Heart left ventricle (tissue), 13 donors: ENCODE results near the gene EDRF1.

Experiments
- POLR2A ChIP-seq, 2 donors: fragments of 450-650 bp; IDR thresholded peaks; one replicate each; pipeline ENCODE4 v1.6.1; 2017; ENCODE audit warnings: antibody characterized with exemption in 2 of 2, mild to moderate bottlenecking in 2 of 2, moderate library complexity in 2 of 2
- TF ChIP-seq, protein P1 (sequence below), 12 donors: fragments of 200-600 bp; sonication (generic) in 4 of 12; IDR thresholded peaks; one replicate each; pipeline versions ENCODE4 v1.5.0 to v1.8.0; 2018 to 2022; ENCODE audit warnings: antibody characterized with exemption in 12 of 12, mild to moderate bottlenecking in 5 of 12
- donor health status: ischemic (EF 13 %, LVEDD 7.1; RV severe dilation, severe dysfunction).
- donor health status: DM: no; HTN: yes; CAD: no.
- donor health status: DM: no; HTN: no; CAD: no.
- donor health status: ischemic (EF 25% LVEDD 6.9; RV normal size, moderate dysfunction).
- donor health status: ischemic (EF 25% LVEDD 5.7; RV mildly dilated, moderate dysfunction).
- donor health status: ischemic (EF 35%, LVEDD 5.7; RV mildly dilated, moderate dysfunction).
- donor health status: nonischemic (EF 11% LVEDD 7.7; RV severe dilation, severe dysfunction).
- donor health status: DM: yes; HTN: yes; CAD: no.
- donor health status: PGD.
- donor health status: ischemic (EF 29% LVEDD 5.4; RV normal size, mild dysfunction).
- donor health status: nonischemic (EF 23%, LVEDD 6.1; RV moderate dilation, normal function).

DNA sequence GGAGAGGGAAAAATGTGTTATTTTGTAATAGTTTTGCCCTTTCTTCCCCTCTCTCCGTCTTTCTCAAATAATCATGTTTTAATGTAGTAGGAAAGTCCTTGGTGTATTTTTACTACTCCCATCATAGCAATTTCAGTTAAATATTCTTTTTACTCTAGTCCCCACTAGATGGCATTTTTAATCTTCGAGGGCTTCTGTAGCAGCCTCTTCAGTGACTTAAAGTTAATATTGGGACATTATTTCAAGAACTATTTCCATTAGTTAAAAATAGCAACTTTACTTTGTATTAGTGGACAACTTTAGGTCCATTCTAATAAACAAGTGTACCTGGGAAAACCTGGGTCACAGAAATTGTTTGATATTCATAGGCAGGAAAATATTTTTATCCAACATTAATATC lies 23.0 kb downstream of the EDRF1 start:
- TF ChIP-seq, protein P1, sequence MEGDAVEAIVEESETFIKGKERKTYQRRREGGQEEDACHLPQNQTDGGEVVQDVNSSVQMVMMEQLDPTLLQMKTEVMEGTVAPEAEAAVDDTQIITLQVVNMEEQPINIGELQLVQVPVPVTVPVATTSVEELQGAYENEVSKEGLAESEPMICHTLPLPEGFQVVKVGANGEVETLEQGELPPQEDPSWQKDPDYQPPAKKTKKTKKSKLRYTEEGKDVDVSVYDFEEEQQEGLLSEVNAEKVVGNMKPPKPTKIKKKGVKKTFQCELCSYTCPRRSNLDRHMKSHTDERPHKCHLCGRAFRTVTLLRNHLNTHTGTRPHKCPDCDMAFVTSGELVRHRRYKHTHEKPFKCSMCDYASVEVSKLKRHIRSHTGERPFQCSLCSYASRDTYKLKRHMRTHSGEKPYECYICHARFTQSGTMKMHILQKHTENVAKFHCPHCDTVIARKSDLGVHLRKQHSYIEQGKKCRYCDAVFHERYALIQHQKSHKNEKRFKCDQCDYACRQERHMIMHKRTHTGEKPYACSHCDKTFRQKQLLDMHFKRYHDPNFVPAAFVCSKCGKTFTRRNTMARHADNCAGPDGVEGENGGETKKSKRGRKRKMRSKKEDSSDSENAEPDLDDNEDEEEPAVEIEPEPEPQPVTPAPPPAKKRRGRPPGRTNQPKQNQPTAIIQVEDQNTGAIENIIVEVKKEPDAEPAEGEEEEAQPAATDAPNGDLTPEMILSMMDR (IDR thresholded peaks at IDR 0.05) = peak in 1 of 12 donors; percentile 10
- no peak for TF ChIP-seq POLR2A (IDR thresholded peaks at IDR 0.05)
